HEK293 (cell line): Measurements from ENCODE around the gene LCORL.
"Not testable (repeated sequence)": the region's sequence is repeated elsewhere in the genome, so short reads cannot be mapped to it uniquely, and the experiment has no call there.

Source experiments
- CTCF ChIA-PET: fragments of 350-600 bp; formaldehyde crosslinking; extraction: SDS; loops from one replicate; lab custom pipeline; 2021; ENCODE audit warnings: antibody characterized with exemption; lab: Yijun Ruan, JAX
- POLR2A ChIA-PET: fragments of 300-600 bp; formaldehyde crosslinking; extraction: SDS; loops from one replicate; lab custom pipeline; 2020; ENCODE audit warnings: antibody characterized with exemption, inconsistent platforms; lab: Yijun Ruan, JAX
- H3K27ac ChIP-seq: fragments of 200-500 bp; sonication (Bioruptor generic); 2 replicates; pipeline ENCODE4 v1.5.1; 2014; ENCODE audit warnings: low read depth, low read length, control low read depth, inconsistent platforms; ENCODE audit errors: extremely low read depth
- H3K36me3 ChIP-seq, 2 experiments: fragments of 200-500 bp in 1 of 2; sonication (Bioruptor generic) in 1 of 2; 1 replicate in 1 of 2; 2 replicates in 1 of 2; pipeline ENCODE4 v1.5.1; 2014 to 2017; ENCODE audit warnings: inconsistent platforms in 2 of 2, low read length in 2 of 2; ENCODE audit not compliant: control insufficient read depth in 2 of 2, insufficient read depth in 1 of 2
- H3K4me1 ChIP-seq: fragments of 200-500 bp; sonication (Bioruptor generic); 2 replicates; pipeline ENCODE4 v1.5.1; 2014; ENCODE audit warnings: mild to moderate bottlenecking, low read length, inconsistent platforms; ENCODE audit not compliant: control insufficient read depth, insufficient read depth
- H3K4me3 ChIP-seq: 2 replicates; pipeline ENCODE4 v1.5.1; 2011; ENCODE audit warnings: low read depth, mild to moderate bottlenecking, control low read depth, low read length, moderate library complexity
- H3K9me3 ChIP-seq: fragments of 200-500 bp; sonication (Bioruptor generic); 2 replicates; pipeline ENCODE4 v1.5.1; 2014; ENCODE audit warnings: low read depth, low read length, inconsistent platforms; ENCODE audit not compliant: control insufficient read depth, insufficient read depth
- SCRT2 ChIP-seq: fragments of 450-650 bp; formaldehyde crosslinking; IDR thresholded peaks from 2 replicates; pipeline ENCODE4 v1.5.1; 2016; ENCODE audit warnings: missing biosample characterization, missing genetic modification characterization
- ZNF132 ChIP-seq: fragments of 450-650 bp; formaldehyde crosslinking; IDR thresholded peaks from 2 replicates; pipeline ENCODE4 v1.5.1; 2017; ENCODE audit warnings: missing biosample characterization, missing genetic modification characterization, borderline replicate concordance
- ZNF148 ChIP-seq: fragments of 450-650 bp; formaldehyde crosslinking; IDR thresholded peaks from 2 replicates; pipeline ENCODE4 v1.5.0; 2017; ENCODE audit warnings: missing biosample characterization, missing genetic modification characterization, borderline replicate concordance
- ZNF184 ChIP-seq: fragments of 450-650 bp; IDR thresholded peaks from 2 replicates; pipeline ENCODE4 v1.5.1; 2018; ENCODE audit warnings: missing biosample characterization, mild to moderate bottlenecking, missing genetic modification characterization
- ZNF223 ChIP-seq: fragments of 450-650 bp; formaldehyde crosslinking; IDR thresholded peaks from 2 replicates; pipeline ENCODE4 v1.5.1; 2016; ENCODE audit warnings: missing biosample characterization, missing genetic modification characterization
- ZNF248 ChIP-seq: fragments of 450-650 bp; formaldehyde crosslinking; IDR thresholded peaks from 2 replicates; pipeline ENCODE4 v1.5.1; 2017; ENCODE audit warnings: missing biosample characterization, missing genetic modification characterization
- ZNF335 ChIP-seq: fragments of 450-650 bp; formaldehyde crosslinking; conservative IDR thresholded peaks from 2 replicates; pipeline ENCODE4 v1.5.1; 2016; ENCODE audit warnings: missing biosample characterization, missing genetic modification characterization
- ZNF423 ChIP-seq: fragments of 450-650 bp; formaldehyde crosslinking; IDR thresholded peaks from 2 replicates; pipeline ENCODE4 v1.5.1; 2016; ENCODE audit warnings: missing biosample characterization, missing genetic modification characterization
- ZNF48 ChIP-seq: fragments of 450-650 bp; formaldehyde crosslinking; IDR thresholded peaks from 2 replicates; pipeline ENCODE4 v1.5.1; 2016; ENCODE audit warnings: missing biosample characterization, missing genetic modification characterization
- ZNF529 ChIP-seq: fragments of 450-650 bp; formaldehyde crosslinking; IDR thresholded peaks from 2 replicates; pipeline ENCODE4 v1.5.1; 2017; ENCODE audit warnings: missing genetic modification characterization, missing biosample characterization; ENCODE audit not compliant: insufficient replicate concordance
- ZNF544 ChIP-seq: fragments of 450-650 bp; formaldehyde crosslinking; IDR thresholded peaks from 2 replicates; pipeline ENCODE4 v1.5.0; 2017; ENCODE audit warnings: missing biosample characterization, missing genetic modification characterization
- ZNF701 ChIP-seq: fragments of 450-650 bp; formaldehyde crosslinking; IDR thresholded peaks from 2 replicates; pipeline ENCODE4 v1.5.1; 2016; ENCODE audit warnings: missing biosample characterization, missing genetic modification characterization
- ZSCAN23 ChIP-seq: fragments of 450-650 bp; formaldehyde crosslinking; IDR thresholded peaks from 2 replicates; pipeline ENCODE4 v1.5.1; 2016; ENCODE audit warnings: missing biosample characterization, missing genetic modification characterization
- ZXDB ChIP-seq: fragments of 450-650 bp; formaldehyde crosslinking; IDR thresholded peaks from 2 replicates; pipeline ENCODE4 v1.5.1; 2016; ENCODE audit warnings: missing biosample characterization, missing genetic modification characterization

LCORL gene

GRCh38 chr4:17859793-17860406 is 161.7 kb downstream of the LCORL start:
- H3K9me3 ChIP-seq = no peaks in the 10 kb centered on the region
- POLR2A ChIA-PET = no interaction called here
- no peak for TF ChIP-seq ZNF529
- TF ChIP-seq ZSCAN23 (tag by site-specific recombination) = no peak
- TF ChIP-seq ZNF544 = no peak
- TF ChIP-seq, all 188 proteins: peak for 0
- Histone ChIP-seq H3K4me1 (no peaks in the 10 kb centered on the region), H3K27ac (no peak overlapping the region), H3K36me3 (no peaks in the 10 kb centered on the region), H3K4me3 (no peak overlapping the region)
- CTCF ChIA-PET = no interaction called here

GRCh38 chr4:17854036-17854435 is 167.5 kb downstream of the LCORL start:
- Histone ChIP-seq H3K27ac (no peak overlapping the region), H3K9me3 (no peaks in the 10 kb centered on the region), H3K36me3 (no peaks in the 10 kb centered on the region), H3K4me1 (no peaks in the 10 kb centered on the region), H3K4me3 (no peak overlapping the region)
- POLR2A ChIA-PET = no interaction called here
- no peak for TF ChIP-seq ZXDB (tag by site-specific recombination)
- TF ChIP-seq ZNF148 (tag by site-specific recombination) = no peak
- CTCF ChIA-PET = no interaction called here

- Histone ChIP-seq H3K27ac (no peak overlapping the region), H3K36me3 (peaks cover 0 to 3% of the 10 kb centered on the region in 2 experiments; a peak in 1 of 3 replicates), H3K4me3 (no peak overlapping the region), H3K9me3 (no peaks in the 10 kb centered on the region), H3K4me1 (no peaks in the 10 kb centered on the region)
- no peak for TF ChIP-seq ZNF335 (tag by site-specific recombination)
- TF ChIP-seq ZNF423 (tag by site-specific recombination) = no peak
- TF ChIP-seq ZNF48 = no peak
- no peak for TF ChIP-seq ZNF701 (tag by site-specific recombination)
- POLR2A ChIA-PET = no interaction called here
- CTCF ChIA-PET = no interaction called here
Observed at GRCh38 chr4:17851959-17852358, 169.6 kb downstream of the LCORL start.

- not testable (repeated sequence) for H3K4me3 ChIP-seq
- TF ChIP-seq ZNF184 (tag by site-specific recombination) (0 out of 2 replicates have a peak, but pooled peaks have one; percentile 19), SCRT2 (tag by site-specific recombination) (peak; percentile 35; the same call in 1 of the 2 replicates)
Observed at GRCh38 chr4:17850295-17850694, 171.3 kb downstream of the LCORL start.

GRCh38 chr4:17846266-17846665 is 175.3 kb downstream of the LCORL start:
- TF ChIP-seq ZNF132 (tag by site-specific recombination) = no peak
- no peak for TF ChIP-seq ZNF248 (tag by site-specific recombination)
- TF ChIP-seq ZNF223 (tag by site-specific recombination) = no peak
- Histone ChIP-seq H3K27ac (no peak overlapping the region), H3K4me1 (no peaks in the 10 kb centered on the region), H3K4me3 (no peak overlapping the region), H3K9me3 (no peaks in the 10 kb centered on the region), H3K36me3 (peaks cover 6 to 60% of the 10 kb centered on the region in 2 experiments; a peak in 2 of 3 replicates)
- POLR2A ChIA-PET = no interaction called here
- CTCF ChIA-PET = interaction anchor here (0.6 kb wide), 1 partner anchor 11 kb away, joined by 3 read pairs; no protein-coding TSS in a partner anchor

More at GRCh38 chr4:17850295-17850694, 171.3 kb downstream of the LCORL start:
- CTCF ChIA-PET, POLR2A ChIA-PET, H3K4me1 ChIP-seq, H3K9me3 ChIP-seq, H3K27ac ChIP-seq: not testable (repeated sequence)
- H3K36me3 ChIP-seq = peaks cover 0 to 19% of the 10 kb centered on the region in 2 experiments; a peak in 1 of 3 replicates
